ENCODE measurements around the gene FZR1.
"Not testable (repeated sequence)": the region's sequence is repeated elsewhere in the genome, so short reads cannot be mapped to it uniquely, and the experiment has no call there.

Gene FZR1

DNA sequence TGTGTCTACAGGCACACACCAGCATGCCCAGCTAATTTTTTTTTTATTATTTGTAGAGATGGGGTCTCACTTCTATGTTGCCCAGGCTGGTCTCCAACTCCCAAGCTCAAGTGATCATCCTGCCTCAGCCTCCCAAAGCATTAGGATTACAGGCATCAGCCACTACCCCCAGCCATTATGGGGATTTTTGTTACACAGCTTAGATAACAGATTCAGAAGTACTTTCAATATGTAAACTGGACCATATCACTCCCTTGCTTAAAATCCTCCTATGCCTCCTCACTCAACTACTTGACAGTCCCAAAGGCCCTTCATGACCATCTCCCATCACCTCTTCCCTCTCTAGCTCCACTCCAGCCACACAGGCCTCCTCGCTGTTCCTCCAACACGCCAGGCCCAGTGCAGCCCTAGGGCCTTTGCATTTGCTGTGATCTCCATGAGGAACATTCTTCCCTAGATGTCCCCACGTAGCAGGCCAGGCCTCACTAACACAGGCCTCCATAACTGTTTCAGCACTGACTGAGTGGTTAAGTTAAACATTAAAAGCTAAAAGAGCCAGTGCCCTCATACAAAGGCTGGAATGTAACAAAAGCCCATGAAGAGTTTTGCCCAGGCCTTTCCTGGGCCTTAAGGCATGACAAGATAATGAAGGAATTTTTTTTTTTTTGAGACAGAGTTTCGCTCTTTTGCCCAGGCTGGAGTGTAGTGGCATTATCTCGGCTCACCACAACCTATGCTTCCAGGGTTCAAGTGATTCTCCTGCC is 8.2 kb upstream of the FZR1 start:
- no peak for DNase-seq

DNA sequence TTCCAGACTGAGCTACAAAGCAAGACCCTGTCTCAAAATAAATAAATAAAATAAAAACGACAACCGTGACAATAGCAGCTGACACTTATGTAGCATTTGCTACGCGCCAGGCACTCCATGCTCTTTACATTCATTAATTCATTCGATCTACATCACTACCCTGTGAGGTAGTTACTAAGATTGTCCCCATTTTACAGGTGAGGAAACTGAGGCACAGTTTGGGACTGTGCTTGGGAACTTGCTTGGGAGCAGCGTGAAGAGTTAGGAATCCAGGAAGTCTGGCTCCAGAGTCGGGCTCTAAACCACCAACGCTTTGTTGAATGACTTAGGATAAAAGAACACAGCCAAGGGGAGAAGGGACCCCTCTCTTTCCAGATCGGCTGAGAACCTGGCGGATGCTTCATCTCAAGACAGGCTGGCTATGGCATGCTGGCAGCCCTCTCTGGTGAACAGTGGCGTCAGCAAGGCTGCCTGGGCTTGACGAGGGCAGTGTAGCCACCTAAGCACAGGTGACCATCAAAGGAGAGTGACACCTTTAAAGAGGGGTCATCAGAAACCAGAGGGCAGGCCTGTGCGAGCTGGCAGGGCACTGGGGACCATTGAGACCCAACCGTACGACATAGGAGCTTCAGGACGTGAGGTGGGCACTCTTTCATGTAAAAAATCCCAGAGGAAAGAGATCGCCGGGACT is 6.2 kb upstream of the FZR1 start:
- DNase-seq, result no peak

DNA sequence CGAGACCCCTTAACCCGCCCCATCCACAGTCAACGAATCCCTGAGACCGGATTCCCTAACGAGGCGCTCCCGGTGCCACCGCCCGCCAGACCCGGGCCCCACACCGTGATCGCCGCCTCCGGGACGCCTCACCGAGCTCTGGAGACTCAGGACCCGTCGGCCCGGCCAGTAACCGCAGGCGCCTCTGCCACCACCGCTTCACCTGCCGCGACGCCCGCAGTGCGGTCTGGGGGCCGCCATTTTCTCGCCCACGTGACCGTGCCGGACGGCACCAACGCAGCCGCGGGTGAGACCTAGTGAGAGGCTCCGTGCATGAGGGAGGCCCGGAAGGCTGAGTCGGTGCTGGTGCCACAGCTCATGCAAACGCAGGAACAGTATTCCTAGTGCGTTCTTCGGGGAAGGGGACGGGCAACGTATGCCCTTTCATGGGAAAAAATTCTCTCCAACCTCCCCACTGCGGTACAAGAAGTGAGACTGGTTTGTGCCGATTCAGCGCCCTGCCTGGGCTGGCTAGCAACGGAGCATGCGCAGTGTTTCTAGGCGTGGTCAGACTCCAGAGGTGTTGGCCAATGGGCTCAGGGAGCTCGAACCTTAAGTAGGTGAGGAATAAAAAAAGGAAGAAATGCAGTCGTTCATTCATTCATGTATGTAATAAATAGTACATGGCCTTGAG is 5.5 kb upstream of the FZR1 start, which contains the start of gene DOHH:
DOHH (minus strand) TSS at position 246 of the 673 bp plus-strand sequence. CDS start 3,860 bp downstream, outside the sequence.
- DNase-seq, result peak; percentile 92

DNA sequence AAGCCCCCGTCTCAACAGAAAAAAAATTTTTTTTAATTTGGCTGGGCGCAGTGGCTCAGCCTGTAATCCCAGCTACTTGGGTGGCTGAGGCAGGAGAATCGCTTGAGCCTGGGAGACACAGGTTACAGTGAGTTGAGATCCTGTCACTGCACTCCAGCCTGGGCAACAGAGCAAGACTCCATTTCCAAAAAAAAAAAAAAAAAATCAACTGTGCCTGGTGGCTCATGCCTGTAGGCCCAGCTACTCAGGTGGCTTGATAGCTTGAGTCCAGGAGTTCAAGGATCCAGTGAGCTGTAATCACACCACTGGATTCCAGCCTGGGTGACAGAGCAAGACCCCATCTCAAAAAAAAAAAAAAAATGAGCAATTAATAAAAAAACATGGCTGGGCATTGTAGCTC is 4.3 kb upstream of the FZR1 start:
- no peak for DNase-seq

DNA sequence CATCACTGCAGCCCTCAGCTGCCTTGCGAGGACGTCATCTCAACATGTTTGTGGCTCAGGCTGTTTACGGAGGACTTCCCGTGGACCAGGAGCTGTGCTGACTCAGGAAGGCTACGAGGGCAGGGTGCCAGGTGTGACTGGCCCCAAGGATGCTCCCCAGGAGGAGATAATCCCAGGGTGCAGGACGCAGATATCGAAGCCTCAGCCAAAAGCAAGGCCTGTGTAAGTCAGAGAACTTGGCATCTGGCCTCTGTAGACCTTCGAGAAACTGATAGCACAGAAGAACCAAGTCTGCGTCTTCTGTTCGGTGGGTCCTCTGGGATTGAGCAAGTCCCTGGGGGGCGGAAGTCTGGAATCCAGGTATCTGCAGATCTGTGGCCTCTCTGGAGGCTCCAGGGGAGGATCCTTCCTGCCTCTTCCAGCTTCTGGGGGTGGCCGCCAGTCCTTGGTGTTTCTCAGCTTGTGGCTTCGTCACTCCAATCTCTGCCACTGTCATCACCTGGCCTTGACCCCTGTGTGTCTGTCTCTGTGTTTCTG is 3.0 kb upstream of the FZR1 start:
- no peak for DNase-seq

DNA sequence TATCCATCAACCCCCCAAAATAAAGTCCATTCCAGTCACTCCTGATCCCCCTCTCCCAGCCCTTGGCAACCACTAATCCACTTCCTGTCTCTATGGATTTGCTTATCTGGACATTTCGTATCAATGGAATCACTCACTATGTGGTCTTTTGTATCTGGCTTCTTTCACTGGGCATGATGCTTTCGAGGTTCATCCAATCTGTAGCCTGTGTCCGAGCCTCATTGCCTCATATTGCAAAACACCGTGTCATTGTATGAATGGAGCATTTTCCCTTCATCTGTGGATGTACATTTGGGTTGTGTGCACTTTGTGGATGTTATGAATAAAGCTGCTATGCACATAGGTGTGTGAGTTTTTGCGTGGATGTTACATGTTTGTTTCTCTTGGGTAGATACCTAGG is 1.4 kb upstream of the FZR1 start:
- DNase-seq, result no peak

DNA sequence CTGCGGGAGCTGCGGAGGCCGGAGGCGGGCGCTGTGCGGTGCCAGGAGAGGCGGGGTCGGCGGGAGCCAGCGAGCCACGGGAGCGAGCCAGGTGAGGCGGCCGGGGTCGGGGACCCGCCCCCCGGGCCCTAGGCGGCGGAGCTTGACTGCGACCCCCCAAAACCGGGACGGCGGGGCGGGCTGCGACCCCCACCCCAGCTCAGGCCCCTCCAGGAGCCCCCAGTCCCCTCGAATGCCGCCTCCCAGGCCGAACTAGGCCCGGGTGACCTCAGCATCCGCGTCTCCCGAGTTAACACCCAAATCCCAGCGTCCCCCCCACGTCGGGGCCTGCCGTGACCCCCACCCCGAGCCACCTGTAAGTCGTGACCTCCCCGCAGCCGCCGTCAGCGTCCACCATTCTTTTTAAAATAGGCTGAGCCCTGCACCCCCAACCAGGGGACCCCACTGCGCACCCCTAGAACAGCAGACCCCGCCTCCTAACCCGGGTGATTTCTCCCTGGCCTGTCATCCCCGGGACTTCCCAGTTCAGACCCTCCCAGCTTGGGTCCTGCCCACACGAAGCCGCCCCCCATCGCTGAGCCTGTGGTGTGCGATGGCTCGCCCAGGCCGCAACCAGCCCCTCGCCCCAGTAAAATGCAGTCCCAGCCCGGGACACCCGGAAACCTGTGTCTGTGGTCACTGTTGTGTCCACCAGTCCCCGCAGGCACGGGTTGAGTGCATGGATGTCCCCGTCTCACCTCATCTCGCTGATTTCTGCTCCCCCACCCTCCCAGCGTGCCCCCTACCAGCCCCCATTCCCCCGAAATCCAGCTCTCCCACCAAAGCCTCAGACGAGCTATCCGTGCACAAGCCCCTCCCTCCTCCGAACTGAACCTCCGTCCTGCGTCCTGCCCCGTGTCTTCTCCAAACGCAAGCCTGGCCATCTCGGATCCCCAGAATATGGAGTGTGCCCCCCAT is 551 bp downstream of the FZR1 start:
- no peak for DNase-seq

DNA sequence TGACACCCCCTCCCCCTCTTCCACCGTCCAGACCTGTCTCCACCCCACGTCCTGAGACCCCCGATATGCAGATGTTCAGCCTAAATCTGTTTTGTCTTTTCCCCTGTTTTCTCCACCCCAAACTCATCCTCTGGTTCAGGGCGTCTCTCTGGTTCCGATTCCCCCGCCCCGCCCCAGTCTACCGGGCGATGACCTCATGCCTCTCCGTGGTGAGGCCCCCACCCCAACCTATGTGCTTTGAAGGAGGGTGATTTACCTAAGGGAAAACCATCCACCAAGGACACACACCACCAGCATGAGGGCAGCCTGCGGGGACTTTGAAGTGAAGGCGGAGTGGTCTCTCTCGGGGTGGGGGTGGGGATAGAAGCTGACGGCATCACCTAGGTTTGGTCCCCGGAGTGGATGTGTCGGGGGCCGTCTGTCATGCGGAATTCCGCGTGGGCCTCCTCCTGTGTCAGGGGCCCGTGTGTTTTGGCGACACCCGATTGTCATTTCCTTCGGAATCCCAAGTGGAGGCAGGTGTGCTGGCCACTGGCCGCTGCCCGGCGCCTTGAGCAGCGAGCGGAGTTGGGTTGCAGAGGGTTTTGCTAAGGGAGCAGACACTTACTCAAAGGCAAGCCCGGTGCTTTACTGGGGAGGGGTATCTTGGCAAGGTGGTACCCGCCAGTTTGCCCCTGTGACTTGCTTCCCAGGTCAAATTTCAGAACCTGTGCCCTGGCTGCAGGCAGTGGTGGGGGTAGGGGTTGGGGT is 1.4 kb downstream of the FZR1 start:
- no peak for DNase-seq

DNA sequence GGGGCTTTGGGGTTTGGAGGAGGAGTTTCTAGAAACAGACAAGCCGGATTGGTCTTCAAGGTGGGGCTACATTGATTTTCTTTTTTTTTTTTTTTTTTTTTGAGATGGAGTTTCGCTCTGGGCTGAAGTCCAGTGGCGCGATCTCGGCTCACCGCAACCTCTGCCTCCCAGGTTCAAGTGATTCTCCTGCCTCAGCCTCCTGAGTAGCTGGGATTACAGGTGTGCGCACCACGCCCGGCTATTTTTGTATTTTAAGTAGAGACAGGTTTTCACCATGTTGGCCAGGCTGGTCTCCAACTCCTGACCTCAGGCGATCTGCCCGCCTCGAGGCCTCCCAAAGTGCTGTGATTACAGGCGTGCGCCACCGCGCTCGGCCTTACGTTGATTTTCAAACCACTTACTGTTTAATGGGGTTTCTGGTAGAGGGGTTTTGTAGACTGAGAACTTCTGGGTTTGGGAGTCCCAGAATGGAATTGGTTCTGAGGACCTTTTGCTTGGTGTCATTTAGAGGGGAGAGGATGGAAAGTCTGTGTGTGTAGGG is 2.1 kb downstream of the FZR1 start:
- DNase-seq, result not testable (repeated sequence)

DNA sequence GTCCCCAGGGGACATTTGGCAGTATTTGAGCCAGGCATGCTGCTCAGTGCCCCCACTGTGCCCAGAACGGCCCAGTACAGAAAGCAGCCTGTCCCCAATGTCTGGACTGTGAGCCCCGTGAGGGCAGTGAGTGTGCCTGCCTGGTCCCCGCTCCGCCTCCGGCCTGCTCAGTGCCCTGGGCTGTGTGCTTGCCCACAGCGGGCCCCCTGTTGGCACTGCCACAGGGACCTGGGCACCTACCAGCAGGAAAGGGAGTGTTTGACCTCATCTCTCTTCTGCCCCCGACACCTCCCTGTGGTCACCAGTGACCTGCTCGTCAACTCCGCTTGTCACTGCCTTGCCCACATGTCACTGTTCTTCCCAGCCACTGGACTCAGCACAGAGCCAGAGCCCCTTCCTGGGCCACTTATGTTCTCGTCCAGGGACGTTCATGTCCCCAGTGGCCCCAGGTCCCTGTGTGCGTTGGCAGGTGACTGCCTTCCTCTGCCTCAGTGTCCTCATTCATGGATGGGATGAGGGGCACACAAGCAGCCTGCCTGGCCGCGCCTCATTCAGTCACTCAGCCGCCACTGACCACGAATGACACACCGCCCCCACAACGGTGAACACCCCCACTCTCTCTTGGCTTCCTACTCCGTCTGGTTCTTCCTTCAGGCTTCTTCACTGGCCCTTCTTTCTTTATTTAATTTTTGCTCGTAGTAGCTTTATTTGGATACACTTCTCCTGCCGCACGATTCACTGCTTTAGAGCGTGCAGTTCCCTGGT is 2.8 kb downstream of the FZR1 start:
- DNase-seq, result no peak

DNA sequence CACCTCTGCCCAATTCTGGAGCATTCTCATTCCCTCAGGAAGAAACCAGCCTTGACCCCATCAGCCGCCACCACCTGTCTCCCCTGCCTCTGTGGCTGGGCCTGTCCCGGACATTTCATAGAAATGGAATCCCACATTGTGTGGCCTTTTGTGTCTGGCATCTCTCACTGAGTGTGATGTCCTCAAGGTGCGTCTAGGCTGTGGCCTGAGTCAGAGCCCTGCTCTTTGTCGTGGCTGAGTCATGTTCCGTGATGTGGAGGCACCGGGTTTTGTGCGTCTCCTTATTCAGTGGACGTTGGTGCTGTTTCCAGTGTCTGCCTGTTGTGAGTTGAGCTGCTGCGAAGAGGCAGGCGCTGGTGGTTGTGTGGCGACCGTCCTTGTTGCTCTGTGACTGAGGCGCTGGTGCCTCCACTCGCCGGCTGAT is 3.5 kb downstream of the FZR1 start:
- no peak for DNase-seq

DNA sequence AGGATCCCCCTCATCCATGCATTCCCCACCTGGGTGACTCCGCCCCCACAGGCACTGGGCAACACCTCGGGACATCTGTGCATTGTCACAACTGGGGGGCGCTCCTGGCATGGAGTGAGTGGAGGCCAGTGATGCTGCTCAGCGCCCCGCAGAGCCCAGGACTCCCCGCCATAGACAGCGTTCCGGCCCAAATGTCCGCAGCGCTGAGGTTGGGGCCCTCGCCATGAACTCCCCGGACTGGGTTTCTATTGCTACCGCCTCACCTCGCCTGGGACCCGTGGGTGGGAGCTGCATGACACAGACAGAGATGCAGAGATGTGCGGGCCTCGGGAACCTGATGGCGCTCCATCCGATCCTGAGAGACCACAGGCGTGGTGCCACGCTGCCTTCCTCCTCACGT is 4.6 kb downstream of the FZR1 start:
- DNase-seq, result no peak

DNA sequence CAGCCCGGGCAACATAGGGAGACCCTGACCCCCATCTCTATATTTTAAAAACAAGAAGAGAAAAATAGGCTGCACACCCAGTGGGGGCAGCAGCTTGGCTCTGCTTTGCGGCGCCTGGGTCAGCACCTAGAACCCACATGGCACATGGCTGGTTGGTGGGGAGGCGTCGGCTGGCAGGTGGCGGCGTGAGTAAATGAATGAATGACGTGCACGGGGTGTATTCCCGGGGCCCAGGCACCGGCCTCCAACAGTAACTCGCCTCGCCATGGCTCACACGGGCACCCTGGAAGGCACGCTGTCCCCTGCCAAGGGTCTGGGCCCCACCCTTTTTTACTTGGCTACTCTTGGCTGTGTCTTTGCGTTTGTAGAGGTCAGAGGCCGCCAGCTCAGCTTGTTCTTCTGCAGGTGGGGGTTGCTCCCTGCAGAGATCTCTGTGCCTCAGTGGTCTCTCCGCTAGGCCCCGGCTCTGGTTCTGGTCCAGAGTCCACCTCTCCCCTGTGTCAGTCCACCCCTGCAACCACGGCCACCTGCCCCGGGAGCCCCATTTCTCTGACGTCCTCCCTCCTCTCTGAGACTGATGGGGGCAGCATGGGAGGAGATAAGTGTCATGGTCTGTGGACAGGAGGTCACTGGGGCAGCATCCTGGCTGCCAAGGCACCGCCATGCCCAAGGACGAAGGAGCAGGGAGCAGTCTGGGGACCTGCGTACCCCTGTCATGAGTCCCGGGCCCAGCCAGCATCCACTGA is 5.6 kb downstream of the FZR1 start:
- no peak for DNase-seq

DNA sequence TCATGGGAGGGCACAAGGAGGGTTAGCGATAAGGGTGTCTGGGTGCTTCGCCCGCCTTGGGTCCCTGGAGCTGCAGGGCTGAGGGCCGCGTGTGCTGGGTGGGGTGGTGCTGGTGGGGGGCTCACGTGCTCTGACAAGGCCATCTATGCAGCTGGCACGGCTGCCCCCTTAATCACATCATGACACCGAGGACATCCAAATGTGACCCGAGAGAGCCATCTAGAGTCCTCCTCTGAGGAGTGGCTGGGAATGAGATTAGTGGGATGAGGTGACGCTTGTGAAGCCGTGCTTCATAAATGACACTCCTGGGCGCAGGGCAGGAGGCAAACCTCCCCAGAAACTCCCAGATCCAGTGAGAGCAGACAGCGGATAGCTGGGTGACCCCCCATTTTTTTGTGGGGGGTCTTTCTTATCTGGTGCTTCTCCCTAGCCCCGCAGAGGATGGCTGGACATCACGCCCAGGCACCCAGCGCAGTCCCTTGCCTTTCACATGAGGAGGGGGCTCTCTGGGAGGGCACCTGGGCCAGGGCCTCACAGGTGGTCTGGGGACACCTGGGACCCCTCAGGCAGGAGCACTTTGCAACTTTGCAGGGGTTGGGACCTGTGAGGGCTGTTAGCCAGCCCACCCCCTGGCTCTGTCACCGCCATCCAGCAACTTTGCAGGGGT is 6.6 kb downstream of the FZR1 start:
- no peak for DNase-seq

DNA sequence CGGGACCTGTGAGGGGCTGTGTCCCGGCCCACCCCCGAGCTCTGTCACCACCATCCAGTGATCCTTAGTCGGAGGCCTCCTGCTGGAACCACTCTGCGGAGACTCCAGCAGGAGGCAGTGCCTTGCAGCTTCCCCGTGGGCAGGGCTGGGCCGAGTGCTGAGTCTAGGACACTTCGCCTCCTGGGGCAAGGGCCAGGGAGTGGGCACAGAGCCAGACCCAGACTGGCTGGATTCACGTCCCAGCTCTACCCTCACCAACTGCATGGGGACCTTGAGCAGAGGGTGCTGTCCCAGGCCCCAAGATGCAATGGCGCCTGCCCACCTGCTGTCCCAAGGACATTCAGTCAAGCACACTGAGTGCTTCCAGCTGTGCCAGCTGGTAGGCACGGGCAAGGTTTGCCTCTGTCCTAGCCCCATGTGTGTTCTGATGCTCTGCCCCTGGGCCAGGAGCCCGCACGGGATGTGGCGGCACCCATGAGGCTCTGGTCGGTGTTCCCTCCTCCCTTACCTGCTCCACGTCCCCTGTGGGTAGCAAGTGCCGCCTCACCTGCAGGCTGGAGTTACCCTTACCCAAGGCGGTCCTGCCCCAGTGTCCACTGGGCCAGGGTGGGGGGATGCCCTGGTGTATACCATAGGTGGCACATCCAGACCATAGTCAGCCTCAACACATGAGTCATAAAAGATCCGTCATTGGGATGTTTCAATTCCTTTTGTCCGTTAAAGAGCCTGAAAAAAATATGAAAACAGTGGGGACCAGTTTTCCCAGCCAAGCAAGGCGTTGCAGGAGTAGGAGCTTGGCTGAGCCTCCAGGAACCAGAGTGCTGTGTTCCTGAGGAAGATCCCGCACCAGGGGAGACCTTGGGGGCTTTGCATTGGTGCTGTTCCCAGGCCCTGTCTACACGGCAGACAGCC is 7.4 kb downstream of the FZR1 start:
- DNase-seq, result no peak

DNA sequence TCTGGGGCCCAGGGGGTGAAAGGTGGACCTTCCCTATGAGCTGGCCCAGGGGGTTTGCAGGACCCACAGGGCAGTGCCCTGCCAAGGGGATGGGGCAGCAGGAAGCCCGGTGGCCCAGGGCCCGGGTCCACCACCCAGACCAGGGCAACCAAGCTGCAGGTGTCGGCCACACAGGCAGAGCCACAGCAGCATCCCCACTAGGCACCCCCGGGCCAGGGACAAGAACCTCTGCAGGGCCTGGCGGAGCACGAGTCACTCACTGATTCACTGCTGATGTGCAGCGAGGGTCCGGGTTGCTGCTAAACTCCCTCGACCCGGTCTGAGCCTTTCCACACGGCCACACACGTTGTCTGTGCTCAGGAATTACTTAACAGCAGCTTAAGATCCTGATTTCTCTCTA is 8.8 kb downstream of the FZR1 start:
- DNase-seq, result no peak

DNA sequence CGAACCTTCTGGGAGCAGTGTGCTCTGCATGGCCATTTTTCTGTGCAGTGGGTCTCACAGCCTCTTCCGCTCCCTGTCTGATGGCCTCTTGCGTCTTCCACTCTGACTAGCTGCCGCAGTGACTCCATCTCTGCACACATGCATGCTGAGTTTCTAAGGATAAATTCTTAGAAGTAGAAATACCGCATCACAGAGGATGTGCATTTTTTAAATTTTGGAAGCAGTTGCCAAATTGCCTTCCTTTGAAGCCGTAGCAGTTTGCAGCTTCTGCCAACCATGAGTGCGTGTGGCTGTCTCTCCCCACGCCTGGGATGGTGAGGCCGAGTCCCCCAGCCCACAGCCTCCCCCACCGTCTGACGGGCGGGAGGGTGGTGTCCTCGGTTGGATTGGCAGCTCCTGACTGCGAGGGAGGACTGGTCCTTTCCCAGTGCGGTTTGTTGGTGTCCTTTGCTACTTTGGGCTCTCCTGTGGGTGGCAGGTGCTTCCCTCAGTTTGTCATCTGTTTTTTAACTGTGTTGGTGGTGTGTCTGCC is 9.8 kb downstream of the FZR1 start:
- no peak for DNase-seq

DNA sequence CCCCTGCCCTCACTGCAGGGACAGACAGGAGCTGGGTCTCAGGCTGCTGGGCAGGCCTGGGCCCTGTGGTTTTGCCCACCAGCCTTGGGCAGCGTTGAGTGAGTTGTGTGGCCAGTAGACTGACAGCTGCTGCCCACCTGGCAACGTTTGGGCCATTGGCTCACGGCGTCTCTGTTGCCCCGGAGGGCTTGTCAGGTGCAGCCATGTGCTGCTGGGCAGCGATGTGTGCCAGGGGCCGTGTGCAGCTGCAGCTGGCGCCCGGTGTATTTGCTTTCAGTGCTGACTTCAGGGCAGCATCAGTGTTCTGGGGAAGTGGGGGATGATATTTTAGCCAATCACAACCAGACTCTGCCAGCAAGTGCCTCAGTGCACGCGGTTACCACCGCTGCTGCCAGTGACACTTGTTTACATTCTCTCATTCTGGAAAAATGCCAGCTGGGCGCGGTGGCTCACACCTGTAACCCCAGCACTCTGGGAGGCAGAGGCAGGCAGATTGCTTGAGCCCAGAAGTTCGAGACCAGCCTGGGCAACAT is 10.6 kb downstream of the FZR1 start:
- peak; percentile 75 for DNase-seq
